Activated T-helper 1 cell treated with anti-CD3 and anti-CD28 coated beads, Interleukin-2, amount 50 U/mL, for 16 hours (primary cell): Measurements from ENCODE around the gene C1orf21.

Source experiments
- DNase-seq, 2 donors: peaks; one replicate each; pipeline ENCODE4 v3.0.0-alpha.2; 2020; ENCODE audit warnings: low read depth in 1 of 2, low spot score in 1 of 2

The C1orf21 gene

DNA sequence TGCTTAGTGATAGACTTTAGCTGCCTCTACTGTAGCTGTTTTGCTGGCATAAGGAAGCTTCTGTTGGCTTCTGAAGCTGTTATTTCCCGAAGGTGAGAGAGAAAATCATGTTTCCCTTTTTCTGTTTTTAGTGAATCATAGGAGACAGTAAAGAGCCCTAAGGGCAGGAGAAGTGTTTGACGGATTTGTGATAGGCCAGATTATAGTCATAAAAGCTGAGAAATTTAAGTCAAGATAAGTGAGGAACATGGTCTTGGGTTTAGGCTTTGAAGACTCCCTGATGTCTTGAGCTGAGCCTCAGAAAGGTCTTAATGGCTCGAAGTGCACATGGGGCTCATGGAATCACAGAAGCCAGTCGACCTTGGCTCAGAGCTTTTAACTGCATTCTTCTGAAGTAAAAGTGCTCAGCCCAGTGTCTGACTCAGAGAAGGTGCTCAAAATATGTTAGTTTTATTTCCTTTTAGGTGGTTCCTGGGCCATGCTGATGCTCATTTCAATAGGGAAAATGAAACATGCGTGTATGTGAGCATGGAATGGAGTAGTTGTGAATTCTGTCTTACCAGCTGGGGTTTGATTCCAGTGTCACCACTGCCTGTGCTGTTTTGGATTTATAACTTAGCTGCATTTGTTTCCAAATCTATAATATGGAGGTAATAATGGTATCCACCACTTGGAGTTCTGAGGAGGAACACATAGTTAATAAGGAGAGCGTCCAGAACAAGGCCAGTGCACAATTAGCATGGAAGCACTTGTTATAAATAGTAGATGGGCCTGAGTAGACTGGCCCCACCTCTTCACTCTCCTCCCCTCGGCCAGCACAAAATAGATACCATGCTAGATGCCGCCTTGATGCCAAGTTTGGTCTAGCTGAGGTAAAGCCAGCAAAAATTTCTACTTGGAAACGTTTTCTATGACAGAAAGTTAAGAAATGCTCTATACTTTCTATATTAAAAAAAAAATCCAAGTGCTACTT, 99.2 kb downstream of the C1orf21 start:
- DNase-seq, result no peak

DNA sequence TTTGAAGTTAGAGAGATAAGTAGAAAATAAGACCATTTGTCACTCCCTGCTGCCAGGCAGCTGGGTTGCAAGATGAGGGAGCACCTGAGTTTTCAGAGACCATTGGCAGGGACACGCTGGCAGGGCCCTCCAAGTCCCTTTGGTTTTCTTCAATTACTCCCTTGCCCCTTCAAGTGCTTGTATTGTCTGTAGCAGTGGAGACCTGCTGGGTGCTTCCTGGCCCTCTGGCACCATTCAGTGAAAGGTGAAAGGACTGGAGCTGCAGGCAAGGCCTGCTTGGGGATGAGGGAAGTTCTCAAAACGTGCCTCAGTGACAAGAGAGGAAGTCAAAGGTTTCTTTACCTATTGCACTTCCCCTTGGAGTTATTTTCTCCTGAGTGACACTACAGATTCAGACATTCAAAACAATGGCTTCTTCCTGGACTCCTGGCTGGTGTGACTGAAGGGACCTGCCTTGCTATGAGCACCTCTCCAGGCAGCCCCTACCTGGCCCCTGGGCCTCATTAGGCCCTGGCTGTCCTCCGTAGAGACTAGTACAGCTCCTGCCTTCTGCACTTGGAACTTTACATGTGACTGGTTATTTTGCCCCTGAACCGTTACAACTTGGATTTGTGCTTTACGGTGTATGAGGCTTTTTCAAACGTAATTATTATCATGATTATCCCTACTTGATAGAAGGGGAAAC, 100.1 kb downstream of the C1orf21 start:
- no peak for DNase-seq

DNA sequence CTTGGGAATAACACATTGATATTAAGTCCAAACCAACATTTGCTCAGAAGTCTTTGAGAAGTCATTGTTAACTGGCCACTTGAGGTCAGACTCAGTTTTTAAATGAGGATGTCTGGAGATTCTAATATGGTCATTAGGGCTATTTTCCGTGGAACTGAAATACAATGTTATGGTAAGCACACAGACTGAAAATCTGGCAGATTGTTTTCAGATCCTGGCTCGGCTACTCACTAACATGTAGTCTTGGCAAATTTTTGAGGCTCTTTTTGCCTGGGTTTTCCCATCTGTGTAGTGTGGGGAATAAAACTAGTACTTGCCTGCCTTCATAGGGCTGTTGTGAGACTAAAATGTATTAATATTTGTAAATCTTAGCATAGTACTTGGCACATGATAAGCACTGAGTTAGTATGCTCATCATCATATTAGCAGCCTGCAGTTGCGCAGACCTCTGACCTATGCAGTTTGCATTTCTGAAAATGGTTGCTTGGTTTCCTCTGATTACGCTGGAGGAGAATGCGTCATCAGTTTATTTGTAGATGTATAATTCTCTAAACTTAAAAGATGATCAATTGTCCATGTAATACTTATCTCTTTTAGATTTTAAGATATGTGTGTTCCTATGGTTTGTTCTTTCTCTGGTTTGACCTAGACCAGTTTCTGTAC, 100.8 kb downstream of the C1orf21 start:
- DNase-seq, result no peak

DNA sequence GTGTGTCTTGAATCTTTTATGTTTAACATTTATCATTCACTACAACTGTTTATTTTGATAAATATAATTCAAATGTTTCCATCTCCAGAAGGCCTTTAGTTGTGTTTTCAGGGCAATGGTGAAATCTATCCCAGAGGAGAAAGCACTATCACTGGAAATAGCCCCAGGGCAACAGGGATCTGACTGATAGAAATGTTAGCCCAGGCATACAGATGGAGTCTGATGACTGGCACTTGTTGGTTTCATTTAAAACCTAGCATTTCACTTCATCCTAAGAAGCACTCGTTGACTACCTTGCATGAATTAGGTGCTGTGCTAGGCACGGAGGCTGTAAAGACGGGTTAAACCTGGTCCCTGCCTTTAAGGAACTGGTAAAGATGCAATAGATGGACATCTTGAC, 103.1 kb downstream of the C1orf21 start:
- DNase-seq, result no peak

DNA sequence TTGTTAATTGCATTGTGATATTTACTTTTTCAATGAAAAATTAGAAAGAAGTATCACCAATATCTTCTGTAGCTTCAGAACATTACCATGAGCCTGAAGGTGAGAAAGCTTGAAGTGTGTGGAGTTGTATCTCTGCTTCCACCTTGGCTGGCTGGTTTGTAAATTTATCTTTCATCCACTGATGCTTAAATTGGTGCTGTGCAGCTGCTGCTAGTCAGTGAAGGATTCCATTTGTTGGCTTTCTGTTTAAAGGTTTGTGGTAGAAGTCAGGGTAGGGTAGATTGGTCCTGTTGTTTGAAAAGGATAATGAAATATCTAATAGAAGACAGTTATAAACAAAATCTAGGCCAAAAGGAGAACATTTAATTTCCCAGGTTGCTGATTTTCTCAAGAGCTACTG, 105.7 kb downstream of the C1orf21 start:
- no peak for DNase-seq

DNA sequence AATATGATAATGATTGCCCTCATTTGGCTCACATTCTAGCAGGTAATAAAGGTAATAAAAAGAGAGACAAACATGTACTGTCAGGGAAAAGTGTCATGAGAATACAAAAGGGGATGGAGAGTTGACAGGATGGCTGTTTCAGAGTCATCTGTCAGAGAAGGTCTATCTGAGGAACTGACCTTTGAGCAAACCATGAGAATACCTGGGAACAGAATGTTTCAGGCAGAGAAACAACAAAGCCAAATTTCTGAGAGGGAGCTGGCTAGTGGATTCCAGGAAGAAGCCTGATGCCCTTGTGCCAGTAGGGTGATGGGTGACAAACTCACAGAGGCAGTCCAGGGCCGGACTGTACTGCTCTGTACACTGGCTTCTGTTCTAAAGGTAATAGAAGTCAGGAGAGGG, 107.2 kb downstream of the C1orf21 start:
- no peak for DNase-seq

DNA sequence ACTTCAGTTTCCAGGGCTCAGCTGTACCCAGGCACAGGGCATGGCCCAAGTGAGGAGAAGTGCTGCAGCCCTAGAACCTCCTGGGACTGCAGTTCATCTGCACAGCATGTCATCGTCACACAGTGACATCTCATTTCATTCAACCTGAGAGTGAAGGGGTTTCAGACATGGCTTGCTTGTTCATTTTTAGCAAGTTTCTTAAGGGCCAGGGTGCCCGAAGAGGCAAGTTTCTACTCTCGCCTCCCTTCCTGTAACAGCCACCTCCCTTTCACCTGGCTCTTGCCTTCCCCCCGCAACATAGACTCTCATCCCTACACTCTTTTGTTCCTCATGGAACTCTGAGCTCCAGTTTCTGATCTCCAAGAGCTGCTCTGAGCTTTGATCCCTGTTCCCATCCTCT, 108.1 kb downstream of the C1orf21 start:
- no peak for DNase-seq

DNA sequence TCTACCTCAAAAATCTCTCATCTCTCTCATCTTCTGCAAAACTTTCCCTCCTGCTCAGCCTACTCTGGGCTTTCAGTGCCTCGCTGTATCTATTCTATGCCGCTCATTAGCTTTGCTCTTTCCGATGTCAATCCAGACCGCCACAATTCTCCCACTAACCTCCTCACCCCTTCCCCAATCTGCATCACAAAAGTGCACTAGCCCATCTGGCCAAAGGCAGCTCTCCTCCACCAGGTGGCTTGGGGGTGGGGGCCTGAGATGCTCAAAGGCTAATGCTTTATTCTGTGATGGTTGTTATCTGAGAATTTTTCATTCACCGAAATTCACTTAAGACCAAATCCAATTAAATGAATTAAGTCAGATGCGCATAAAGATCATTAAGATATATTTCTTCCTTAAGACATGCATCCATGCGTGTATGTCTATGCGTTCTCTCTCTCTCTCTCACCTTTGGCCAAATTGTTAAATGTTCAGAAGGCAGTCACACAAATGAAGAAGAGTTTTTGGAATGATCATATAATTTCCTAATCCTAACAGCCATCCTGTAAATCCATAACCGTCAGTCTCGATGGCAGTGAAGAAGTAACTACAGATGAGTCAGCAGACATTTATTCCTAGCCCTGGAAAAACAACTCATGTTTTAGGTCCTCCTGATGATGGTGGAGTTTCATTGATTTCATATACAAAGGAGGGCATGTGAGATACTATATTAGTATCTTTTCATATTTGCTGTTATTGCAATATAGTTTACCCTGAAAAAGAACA, 111.3 kb downstream of the C1orf21 start:
- no peak for DNase-seq

DNA sequence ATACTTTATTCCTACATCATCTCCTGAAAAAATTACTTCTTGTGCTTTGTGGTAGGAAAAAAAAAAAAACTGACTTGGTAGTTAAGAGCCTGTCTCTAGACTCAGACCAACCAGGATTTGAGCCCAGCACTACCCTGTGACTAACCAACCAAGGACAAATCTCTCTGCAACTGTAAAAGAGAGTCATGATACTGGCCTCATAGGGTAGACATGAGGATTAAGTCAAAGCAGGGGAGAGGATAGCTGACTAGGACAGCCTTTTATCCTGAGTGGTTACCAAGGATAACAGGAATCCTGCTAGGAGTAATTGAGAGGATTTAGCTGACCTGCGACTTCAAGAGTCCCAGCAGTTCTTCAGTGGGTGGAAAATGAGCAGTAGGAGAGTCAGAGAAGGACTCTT, 112.8 kb downstream of the C1orf21 start:
- no peak for DNase-seq

DNA sequence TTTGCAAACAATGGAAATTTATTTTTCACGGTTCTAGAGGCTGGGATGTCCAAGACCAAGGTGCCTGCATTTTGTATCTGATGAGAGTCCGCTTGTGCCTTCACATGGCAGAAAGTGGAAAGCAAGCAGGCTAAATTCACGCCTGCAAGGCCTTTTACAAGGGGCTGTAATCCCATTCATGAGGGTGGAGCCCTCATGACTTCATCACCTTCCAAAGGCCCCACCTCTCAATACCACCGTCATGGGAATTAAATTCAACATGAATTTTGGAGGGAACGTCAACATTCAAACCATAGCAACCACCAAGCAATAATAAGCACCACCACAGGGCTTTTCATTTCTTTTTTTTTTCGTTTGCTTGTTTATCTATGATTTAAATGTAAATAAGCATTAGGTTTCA, 115.3 kb downstream of the C1orf21 start:
- DNase-seq, result no peak

DNA sequence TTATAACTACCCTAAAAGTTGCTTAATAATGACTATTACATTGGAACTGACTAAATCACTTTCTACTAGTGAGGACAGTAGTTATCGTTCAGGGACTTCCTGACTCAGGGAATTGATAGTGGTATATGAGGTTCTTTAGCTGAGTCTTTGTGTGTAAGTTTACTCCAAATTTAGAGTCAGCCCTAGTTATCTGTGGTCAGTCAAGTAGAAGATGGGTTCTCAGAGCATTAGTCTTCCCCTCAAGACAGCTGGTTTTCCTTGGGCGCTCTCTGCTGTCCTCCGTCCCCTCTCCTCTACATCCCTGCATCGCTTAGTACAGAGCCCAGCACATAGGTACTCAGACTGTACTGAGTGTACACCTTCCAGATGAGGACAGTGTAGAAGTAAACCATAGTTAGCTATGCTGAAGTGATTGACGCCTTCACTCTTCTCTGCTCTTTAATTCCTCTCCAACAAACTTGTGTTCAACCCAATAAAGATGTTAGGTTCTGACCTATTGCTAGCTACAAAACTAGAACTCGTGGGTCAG, 116.5 kb downstream of the C1orf21 start:
- no peak for DNase-seq

DNA sequence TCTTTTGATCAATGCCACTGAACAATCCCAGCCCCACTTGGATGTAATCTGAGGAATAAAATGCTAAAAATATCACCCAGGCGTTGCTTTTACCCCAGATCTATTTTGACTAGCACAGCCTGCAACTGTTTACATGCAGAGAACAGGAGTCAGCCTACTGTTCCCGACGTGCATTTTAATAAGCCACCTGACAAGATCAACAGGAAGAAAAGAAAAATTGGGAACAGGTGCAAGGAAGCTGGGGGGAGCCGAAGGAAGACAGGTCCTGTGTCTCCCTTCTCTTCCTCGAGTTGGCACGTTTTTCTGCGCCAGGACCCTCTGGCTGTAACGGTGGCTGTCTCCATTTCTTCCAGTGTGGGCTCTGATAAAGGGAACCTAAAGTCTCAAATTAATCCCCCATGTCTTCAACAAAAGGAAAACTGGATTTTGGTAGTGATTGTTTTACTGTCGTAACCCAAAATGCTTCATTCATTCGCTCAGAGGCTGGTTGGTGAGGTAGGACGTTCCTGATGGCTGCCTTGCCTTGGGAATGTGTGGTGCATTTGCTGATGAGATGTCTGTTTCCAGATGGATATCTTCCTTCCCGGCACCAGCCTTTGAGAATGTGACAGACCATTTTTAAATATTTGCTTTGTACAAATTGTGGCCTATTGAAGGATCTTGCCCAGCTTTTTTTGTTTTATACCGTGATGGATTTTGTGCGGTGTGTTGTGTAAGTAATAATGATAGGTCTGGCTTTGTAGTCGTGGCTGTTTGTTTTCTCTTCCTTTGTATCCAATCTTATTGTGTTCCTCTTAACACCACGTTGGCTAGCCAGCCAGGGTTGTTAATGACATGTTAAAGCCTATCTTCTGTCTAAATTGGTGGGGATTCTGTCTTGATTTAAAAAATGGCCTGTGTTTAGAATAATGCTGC, 117.5 kb downstream of the C1orf21 start:
- DNase-seq, result no peak

DNA sequence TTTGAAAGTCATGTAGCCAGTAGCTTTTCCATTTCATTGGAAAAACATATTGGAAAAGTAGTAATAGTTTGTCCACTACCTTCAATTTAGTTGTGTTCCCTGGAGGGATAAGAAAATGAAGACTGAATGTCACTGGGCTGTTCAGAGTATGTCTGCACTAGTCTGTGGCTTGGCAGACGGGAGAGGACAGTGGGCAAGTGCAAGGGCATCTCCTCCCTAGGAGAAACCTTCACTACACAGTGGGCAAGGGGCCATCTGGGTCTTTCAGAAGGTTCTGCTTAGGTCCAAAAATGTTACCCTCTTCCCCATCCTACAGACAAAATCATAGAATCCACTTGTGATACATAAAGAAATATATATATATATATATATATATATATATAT, 118.1 kb downstream of the C1orf21 start:
- DNase-seq, result no peak

DNA sequence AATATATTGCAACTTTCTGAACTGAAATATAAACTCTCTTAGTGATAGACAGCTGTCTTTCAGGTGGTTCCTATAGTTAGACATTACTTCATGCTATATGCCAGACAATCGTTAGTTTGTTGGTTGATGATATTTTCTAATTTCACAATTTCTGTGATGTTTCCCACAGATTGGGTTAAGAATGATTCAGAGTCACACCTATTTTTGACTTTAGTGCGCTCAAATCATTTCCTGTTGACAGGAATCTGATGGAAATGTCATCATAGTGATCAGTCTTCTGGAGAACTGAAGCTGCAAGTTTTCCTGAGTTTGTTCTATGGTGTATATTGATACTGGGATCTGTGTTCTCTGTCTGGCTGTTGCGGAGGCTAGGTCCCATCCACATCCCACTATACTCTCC, 119.7 kb downstream of the C1orf21 start:
- DNase-seq, result no peak

DNA sequence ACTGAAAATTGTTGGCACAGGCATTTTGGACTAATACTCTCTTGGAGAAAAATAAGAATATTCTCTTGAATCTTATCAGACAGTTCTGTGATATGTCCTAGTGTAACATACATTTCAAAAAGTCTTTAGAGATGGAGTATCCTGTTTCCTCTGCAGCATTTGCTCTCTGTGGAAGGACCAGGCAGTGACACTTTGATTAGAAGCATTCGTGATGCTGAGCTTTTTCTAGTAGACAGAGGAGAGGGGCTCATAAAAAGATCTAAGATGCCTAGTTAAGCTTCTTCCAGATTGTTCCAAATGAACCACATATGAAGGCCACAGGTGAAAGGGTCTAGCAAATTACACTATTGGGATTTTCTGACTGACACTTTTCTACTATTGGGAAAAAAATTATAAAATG, 120.3 kb downstream of the C1orf21 start:
- no peak for DNase-seq

DNA sequence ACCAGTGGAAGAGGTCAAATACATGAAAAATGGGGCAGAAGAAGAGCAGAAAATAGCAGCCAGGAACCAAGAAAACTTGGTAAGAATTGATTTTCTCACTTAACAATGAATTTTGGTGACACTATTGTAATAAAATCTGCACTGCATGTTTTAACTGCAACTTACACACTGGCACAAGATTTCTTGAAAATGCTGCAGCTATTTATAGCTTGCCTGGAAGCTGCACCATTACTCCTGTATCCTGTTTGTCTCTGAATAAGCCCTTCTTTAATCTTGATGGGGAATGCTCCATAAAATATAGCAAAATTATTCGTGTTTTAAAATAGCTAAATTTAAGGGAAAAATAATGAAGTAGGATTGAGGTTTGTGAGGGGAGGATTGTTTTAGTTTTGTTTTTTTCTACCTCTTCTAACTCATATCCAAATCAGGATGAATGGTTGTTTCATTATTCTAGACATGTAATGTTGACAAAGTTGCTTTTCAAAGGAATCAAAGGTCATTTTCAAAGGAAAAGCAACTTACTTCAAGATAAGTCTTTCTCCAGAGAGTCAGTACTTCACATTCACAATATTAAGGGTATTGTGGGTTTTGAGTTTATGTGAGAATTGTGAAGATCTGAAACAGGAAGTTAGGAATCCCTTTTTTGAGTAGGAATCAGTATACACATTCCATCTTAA, 120.9 kb downstream of the C1orf21 start:
- DNase-seq, result no peak

DNA sequence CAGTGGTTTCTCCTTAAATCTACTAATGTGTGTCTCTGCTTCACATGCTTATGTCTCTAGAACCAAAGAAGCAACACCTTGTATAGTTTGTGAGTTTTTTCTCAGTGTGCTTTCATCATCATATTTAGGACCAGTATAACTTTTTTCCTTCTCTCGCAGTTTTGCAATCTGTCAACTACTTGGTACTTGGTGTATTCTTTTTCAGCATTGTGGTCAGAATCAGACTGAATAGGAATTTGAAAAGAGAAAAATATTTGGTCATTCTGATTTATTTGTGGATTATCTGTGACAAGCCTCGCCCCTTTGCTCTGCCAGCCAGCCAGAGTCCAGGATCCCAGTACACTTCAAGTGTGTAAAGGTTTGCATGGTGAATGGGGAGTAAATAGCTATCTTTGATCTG, 122.3 kb downstream of the C1orf21 start:
- no peak for DNase-seq

DNA sequence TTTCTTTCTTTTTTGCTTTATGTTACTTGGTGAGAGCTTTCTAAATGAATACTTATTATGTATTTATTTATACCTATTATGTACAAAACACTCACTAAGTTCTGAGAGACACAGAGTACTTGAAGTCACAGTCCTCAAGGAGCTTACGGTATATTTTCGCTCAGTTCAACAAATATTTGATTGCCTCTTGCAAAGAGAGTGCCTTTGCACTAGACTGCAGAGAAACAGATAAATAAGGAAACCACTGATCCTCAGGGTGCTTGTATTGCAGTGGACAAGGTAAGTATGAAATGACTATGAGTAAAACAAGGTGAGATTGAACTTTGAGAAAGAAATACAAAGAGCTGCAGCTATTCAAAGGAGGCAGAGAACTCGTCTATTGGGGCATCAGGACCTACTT, 123.3 kb downstream of the C1orf21 start:
- no peak for DNase-seq

DNA sequence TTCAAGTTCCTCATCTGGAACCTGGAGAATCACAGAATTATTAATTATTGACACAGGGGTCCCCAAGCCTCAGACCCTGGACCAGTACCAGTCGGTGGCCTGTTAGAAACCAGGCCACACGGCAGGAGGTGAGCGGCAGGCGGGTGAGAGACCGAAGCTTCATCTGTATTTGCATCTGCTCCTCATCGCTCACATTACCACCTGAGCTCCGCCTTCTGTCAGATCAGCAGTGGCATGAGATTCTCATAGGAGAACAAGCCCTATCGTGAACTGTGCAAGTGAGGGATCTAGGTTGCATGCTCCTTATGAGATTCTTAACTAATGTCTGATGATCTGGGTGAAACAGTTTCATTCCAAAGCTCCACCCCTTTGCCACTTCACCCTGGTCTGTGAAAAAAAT, 125.9 kb downstream of the C1orf21 start:
- no peak for DNase-seq
